Tibial nerve (tissue), 4 donors: ENCODE results near the gene PIGV.

Source experiments
- EP300 ChIP-seq, 2 donors: sonication (generic); formaldehyde crosslinking; IDR thresholded peaks; one replicate each; pipeline ENCODE4 v1.6.1; 2017; ENCODE audit warnings: antibody characterized with exemption in 2 of 2, mild to moderate bottlenecking in 1 of 2
- POLR2A ChIP-seq, 2 donors: fragments of 450-650 bp; IDR thresholded peaks; one replicate each; pipeline ENCODE4 v1.6.1; 2017; ENCODE audit warnings: antibody characterized with exemption in 2 of 2, mild to moderate bottlenecking in 2 of 2, moderate library complexity in 2 of 2
- TF ChIP-seq, protein P1 (sequence below), 5 experiments: fragments of 200-600 bp in 3 of 5; fragments of 450-650 bp in 2 of 5; sonication (generic) in 3 of 5; IDR thresholded peaks; one replicate each; pipeline ENCODE4 v1.5.1; 2016 to 2019; ENCODE audit warnings: antibody characterized with exemption in 5 of 5, mild to moderate bottlenecking in 3 of 5, moderate library complexity in 2 of 5

- TF ChIP-seq, protein P1, sequence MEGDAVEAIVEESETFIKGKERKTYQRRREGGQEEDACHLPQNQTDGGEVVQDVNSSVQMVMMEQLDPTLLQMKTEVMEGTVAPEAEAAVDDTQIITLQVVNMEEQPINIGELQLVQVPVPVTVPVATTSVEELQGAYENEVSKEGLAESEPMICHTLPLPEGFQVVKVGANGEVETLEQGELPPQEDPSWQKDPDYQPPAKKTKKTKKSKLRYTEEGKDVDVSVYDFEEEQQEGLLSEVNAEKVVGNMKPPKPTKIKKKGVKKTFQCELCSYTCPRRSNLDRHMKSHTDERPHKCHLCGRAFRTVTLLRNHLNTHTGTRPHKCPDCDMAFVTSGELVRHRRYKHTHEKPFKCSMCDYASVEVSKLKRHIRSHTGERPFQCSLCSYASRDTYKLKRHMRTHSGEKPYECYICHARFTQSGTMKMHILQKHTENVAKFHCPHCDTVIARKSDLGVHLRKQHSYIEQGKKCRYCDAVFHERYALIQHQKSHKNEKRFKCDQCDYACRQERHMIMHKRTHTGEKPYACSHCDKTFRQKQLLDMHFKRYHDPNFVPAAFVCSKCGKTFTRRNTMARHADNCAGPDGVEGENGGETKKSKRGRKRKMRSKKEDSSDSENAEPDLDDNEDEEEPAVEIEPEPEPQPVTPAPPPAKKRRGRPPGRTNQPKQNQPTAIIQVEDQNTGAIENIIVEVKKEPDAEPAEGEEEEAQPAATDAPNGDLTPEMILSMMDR (IDR thresholded peaks at IDR 0.05) = no peak
- TF ChIP-seq EP300 (IDR thresholded peaks at IDR 0.05) (no peak), POLR2A (IDR thresholded peaks at IDR 0.05) (no peak)
Observed at GRCh38 chr1:26782521-26783212, 5.1 kb upstream of the PIGV start.
